ENCODE data around the gene TK2. TPM values are rescaled to one million over a fixed set of nuclear protein-coding genes. Genes with fewer than 3 reads are reported as not detected.

TK2 gene
- total and polyA plus RNA-seq, 2 experiments from 2014 or later = 27.9 to 57.5 TPM

GRCh38 chr16:66563574-66564334 lies 13.8 kb upstream of the TK2 start:
- Histone ChIP-seq H3K27ac (no peak overlapping the region), H3F3A (ENCODE audit: insufficient read depth) (peaks cover 15% of the 10 kb centered on the region), H3K9ac (no peak overlapping the region), H3K79me2 (ENCODE audit: insufficient read depth) (peaks cover 22% of the 10 kb centered on the region), H3K27me3 (replicated peaks; ENCODE audit: insufficient read depth) (no peaks in the 10 kb centered on the region), H3K4me2 (ENCODE audit: unreplicated experiment) (no peak overlapping the region), H4K20me1 (ENCODE audit: insufficient read depth) (no peaks in the 10 kb centered on the region), H3K9me2 (ENCODE audit: insufficient read depth) (no peaks in the 10 kb centered on the region), H3K36me3 (ENCODE audit: low read depth) (no peaks in the 10 kb centered on the region), H2AFZ (no peak overlapping the region), H3K4me1 (ENCODE audit: insufficient read depth) (peaks cover 8% of the 10 kb centered on the region), H3K9me3 (ENCODE audit: low read depth) (no peaks in the 10 kb centered on the region), H3K4me3 (no peak overlapping the region)
- in situ Hi-C loops (cut with MboI) = no loop called here
- no peak for TF ChIP-seq EZH2 (IDR thresholded peaks at IDR 0.05; ENCODE audit: insufficient read depth, poor library complexity, severe bottlenecking)
- no peak for TF ChIP-seq EZH2phosphoT487 (IDR thresholded peaks at IDR 0.05; ENCODE audit: insufficient read depth, low read depth)
- 88 to 97% methylated on average over 2 of the region's 2 CpGs for WGBS, 2 experiments (ENCODE audit: low coverage in 1 of 2, low lambda C conversion rate in 2 of 2, missing lambda C conversion rate in 2 of 2)
- no peak for DNase-seq

- H3K4me3 ChIP-seq = no peak overlapping the region
- no peaks in the 10 kb centered on the region for H4K20me1 ChIP-seq (ENCODE audit: insufficient read depth)
- TF ChIP-seq EZH2phosphoT487 (IDR thresholded peaks at IDR 0.05; ENCODE audit: insufficient read depth, low read depth) (no peak), EZH2 (IDR thresholded peaks at IDR 0.05; ENCODE audit: insufficient read depth, poor library complexity, severe bottlenecking) (no peak)
- H3K4me1 ChIP-seq (ENCODE audit: insufficient read depth) = peaks cover under 1% of the 10 kb centered on the region; the same call in 1 of the 2 replicates
- 82 to 87% methylated on average over 2 of the region's 2 CpGs for WGBS, 2 experiments (ENCODE audit: low coverage in 1 of 2, low lambda C conversion rate in 2 of 2, missing lambda C conversion rate in 2 of 2)
- DNase-seq = no peak
- no peak overlapping the region for H3K4me2 ChIP-seq (ENCODE audit: unreplicated experiment)
- no peak overlapping the region for H3K27ac ChIP-seq
- in situ Hi-C loops (cut with MboI) = no loop called here
- H3K79me2 ChIP-seq (ENCODE audit: insufficient read depth) = peaks cover 28% of the 10 kb centered on the region
- H3K9ac ChIP-seq = no peak overlapping the region
- no peaks in the 10 kb centered on the region for H3K9me2 ChIP-seq (ENCODE audit: insufficient read depth)
- H3K27me3 ChIP-seq (replicated peaks; ENCODE audit: insufficient read depth) = no peaks in the 10 kb centered on the region
- H3F3A ChIP-seq (ENCODE audit: insufficient read depth) = peaks cover 7% of the 10 kb centered on the region
- H2AFZ ChIP-seq = no peak overlapping the region
- H3K9me3 ChIP-seq (ENCODE audit: low read depth) = no peaks in the 10 kb centered on the region
- H3K36me3 ChIP-seq (ENCODE audit: low read depth) = no peaks in the 10 kb centered on the region
Observed at GRCh38 chr16:66562986-66563385, 13.1 kb upstream of the TK2 start.

- H2AFZ ChIP-seq = no peak overlapping the region
- H3K79me2 ChIP-seq (ENCODE audit: insufficient read depth) = peaks cover 33% of the 10 kb centered on the region
- H4K20me1 ChIP-seq (ENCODE audit: insufficient read depth) = no peaks in the 10 kb centered on the region
- no peak for DNase-seq
- no peak overlapping the region for H3K9ac ChIP-seq
- no peak overlapping the region for H3K27ac ChIP-seq
- no peak overlapping the region for H3K4me2 ChIP-seq (ENCODE audit: unreplicated experiment)
- no peaks in the 10 kb centered on the region for H3K27me3 ChIP-seq (replicated peaks; ENCODE audit: insufficient read depth)
- no peaks in the 10 kb centered on the region for H3K9me2 ChIP-seq (ENCODE audit: insufficient read depth)
- in situ Hi-C loops (cut with MboI) = no loop called here
- peaks cover 2% of the 10 kb centered on the region; the same call in 1 of the 2 replicates for H3F3A ChIP-seq (ENCODE audit: insufficient read depth)
- 91 to 100% methylated on average over 1 of the region's 1 CpG for WGBS, 2 experiments (ENCODE audit: low coverage in 1 of 2, low lambda C conversion rate in 2 of 2, missing lambda C conversion rate in 2 of 2)
- H3K4me3 ChIP-seq = no peak overlapping the region
- H3K36me3 ChIP-seq (ENCODE audit: low read depth) = no peaks in the 10 kb centered on the region
- TF ChIP-seq EZH2phosphoT487 (IDR thresholded peaks at IDR 0.05; ENCODE audit: insufficient read depth, low read depth) (no peak), EZH2 (IDR thresholded peaks at IDR 0.05; ENCODE audit: insufficient read depth, poor library complexity, severe bottlenecking) (no peak)
- no peaks in the 10 kb centered on the region for H3K4me1 ChIP-seq (ENCODE audit: insufficient read depth)
- H3K9me3 ChIP-seq (ENCODE audit: low read depth) = no peaks in the 10 kb centered on the region
Observed at GRCh38 chr16:66562409-66562808, 12.5 kb upstream of the TK2 start.

- Histone ChIP-seq H3K36me3 (ENCODE audit: low read depth) (no peaks in the 10 kb centered on the region), H3K27ac (no peak overlapping the region), H3K4me1 (ENCODE audit: insufficient read depth) (no peaks in the 10 kb centered on the region), H4K20me1 (ENCODE audit: insufficient read depth) (no peaks in the 10 kb centered on the region), H3K4me3 (no peak overlapping the region), H3K27me3 (replicated peaks; ENCODE audit: insufficient read depth) (no peaks in the 10 kb centered on the region), H3K4me2 (ENCODE audit: unreplicated experiment) (no peak overlapping the region), H3K9me2 (ENCODE audit: insufficient read depth) (no peaks in the 10 kb centered on the region), H3K9me3 (ENCODE audit: low read depth) (no peaks in the 10 kb centered on the region), H3K79me2 (ENCODE audit: insufficient read depth) (peaks cover 42% of the 10 kb centered on the region), H3K9ac (no peak overlapping the region), H2AFZ (no peak overlapping the region), H3F3A (ENCODE audit: insufficient read depth) (no peaks in the 10 kb centered on the region)
- WGBS, 2 experiments (ENCODE audit: low coverage in 1 of 2, low lambda C conversion rate in 2 of 2, missing lambda C conversion rate in 2 of 2) = 96 to 98% methylated on average over 3 of the region's 3 CpGs
- in situ Hi-C loops (cut with MboI) = no loop called here
- TF ChIP-seq EZH2phosphoT487 (IDR thresholded peaks at IDR 0.05; ENCODE audit: insufficient read depth, low read depth) = no peak
- TF ChIP-seq EZH2 (IDR thresholded peaks at IDR 0.05; ENCODE audit: insufficient read depth, poor library complexity, severe bottlenecking) = no peak
- DNase-seq = no peak
Observed at GRCh38 chr16:66561381-66562080, 11.6 kb upstream of the TK2 start.

Data from GM23248 (cell line).